ENCODE measurements around the gene DUS1L.

DUS1L gene

DNA sequence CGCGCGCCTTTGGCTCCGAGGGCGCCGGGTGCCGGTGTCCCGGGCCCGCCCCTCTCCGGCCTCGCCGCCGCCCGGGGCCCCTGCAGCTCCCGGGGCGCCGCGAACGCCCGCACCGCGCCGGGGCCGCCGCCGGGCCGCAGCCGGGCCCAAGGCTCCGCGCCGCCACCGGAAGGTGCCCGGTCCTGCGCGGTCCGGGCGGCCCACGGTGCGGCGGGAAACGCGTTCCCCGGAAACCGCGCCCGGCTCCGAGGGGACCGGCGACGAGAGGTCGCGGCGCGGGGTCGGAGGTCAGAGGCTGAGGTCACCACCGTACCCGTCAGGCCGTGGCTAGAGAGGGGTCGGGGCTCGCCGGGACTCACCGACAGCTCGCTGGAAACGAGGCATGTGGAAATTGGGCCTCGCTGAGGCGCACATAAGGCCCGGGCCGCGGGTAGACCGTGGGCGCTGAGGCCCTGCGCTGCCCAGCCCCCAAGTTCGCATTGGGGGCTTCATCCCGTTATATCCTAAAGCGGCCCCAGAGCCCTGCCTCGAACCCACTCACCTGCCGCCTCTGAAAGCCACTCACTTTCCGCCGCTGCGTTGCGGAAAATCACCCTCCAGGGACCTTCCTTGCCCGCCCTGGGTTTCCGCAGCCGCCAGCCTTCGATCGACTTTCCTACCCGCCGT is at the start of gene DUS1L:
Gene DUS1L (minus strand): TSS at position 167 of the 666 bp plus-strand sequence. CDS start 745 bp downstream, outside the sequence.
- DNase-seq, result peak; percentile 78 to 93 (median 88)

DNA sequence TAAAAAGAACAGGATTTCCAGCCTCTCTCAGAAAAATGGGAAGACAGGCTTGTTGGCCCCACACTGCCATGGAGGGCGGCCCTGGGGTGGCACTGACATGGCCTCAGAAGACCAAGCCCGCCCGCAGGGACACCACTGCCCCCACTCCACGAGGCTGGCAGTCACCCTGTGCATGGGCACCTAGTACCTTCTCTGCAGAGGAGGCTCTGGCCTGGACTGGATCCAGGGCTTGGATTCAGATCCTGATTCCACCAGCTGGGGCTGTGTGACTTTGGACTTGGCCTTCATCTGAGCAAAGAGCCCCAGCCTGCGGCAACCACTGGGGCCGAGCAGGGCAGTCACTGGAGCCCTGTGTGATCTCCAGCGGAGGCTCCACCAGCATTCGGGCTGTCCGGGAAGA is 49.3 kb upstream of the DUS1L start:
- DNase-seq, result no peak

DNA sequence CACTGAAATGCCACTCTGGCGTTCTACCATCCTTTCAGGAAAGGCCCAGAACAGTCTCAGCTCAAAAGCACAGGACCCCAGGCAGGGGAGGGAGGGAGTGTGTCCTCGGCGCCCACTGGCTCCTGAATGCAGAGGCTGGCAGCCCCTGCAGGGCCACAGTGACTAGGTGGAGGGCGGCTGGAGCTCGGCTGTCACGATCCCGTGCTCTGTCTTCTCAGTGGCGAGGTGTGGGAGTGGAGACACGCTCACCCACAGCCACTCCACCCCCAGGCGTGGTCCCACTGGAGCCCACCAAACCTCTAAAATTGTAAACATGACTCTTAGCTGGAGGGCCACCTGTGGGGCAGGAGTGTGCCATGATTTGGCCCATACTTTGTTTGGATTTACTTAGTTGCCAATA is 48.8 kb upstream of the DUS1L start:
- no peak for DNase-seq

DNA sequence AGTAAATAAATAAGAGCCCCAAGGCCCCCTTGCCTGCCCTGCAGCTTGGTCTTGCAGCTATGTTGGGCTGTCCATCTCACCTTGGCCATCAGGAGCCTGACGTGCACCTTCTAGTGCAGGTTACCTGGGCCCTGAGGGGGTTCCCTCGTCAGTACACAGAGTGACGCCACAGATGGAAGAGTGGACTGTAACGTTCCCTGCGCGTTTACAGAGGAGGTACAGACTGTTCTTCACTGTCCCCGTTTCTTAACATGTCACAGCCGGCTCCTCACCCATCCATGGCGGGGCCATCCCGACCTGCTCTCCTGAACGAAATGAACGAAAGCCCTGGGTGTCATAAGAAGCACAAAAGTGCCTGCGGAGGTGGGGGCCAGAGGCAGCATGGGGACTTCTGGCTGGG is 48.3 kb upstream of the DUS1L start:
- DNase-seq, result no peak

DNA sequence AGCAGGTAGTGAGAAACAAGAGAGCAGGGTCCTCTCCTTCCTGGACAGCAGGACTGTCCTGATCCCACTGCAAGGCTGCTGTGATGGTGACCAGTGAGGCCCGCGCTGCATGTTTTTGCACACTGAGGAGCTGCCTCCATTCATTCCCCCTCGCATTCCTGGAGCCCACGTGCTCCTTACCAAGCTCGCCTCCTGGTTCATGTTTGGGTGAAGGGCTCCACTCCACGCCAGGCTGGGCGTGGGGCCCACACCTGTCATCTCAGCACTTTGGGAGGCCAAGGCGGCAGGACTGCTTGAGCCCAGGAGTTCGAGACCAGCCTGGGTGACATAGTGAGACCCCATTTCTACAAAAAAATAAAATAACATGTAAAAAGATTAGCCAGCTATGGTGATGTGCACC is 47.8 kb upstream of the DUS1L start:
- DNase-seq, result no peak

DNA sequence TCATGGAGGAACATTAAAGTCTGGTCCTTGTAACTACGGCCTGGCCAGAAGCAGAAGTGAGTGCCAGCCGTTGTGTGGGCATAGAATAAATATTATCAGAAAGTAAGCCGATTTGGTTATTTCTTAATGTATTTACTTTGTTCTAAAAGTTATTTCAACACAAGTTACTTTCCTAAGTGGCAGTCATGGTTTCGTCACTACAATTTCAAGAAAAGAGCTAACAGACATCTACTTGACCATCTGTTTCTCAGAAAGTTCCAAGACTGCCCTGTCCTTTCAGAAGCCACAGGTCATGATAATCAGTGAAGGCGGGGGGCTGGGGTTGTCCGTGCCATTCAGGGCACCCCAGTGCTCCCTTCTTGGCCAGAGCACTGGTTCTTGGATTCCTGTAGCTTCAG is 47.3 kb upstream of the DUS1L start:
- DNase-seq, result no peak

DNA sequence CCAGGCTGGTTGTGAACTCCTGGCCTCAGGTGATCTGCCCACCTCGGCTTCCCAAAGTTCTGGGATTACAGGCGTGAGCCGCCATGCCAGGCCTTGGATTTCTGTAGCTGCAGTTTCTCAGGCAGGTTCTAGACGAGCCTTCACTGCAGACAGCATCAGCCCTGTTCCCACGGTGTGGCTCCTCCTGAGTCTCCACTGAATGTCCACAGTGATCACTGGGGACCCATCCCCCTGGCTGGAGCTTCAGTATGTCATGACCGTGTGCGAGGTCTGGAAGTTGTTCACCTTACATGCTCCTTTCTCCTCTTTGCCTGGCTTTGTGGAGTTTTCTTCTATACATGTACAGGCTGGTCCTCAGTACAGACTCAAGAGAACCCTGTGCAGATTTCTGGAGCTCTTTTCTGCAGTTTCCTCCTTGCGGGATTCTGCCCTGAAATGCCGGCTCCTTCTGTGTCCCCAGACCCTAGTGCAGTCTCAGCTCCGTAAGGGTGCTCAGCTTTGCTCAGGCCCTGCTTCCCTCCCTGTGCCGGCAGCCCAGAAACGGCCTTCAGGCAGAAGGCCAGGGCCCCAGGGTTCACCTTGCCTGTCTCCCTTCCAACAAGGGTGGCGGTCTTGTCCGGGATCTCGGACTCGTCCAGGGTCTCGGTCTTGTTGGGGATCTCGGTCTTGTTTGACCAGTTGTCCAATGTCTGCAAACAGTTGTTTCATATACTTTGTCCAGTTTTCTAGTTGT is 46.7 kb upstream of the DUS1L start:
- no peak for DNase-seq

DNA sequence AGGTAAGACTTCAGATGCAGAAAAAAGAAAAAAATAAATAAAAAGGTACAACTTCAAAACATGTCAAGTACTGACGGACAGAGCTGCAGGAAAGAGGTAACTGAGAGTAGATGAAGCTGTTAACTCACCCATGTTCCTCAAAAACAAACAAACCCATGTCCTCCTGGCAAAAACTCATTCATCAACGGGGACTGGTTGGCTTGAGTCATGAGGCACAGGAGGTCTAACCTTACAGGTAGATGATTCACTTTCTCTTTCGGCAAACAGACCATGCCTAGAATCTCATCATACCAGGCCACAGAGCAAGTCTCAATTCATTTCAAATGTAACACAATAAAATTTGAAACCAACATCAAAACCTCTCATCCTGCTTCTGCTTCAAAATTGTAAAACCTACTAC is 44.7 kb upstream of the DUS1L start:
- no peak for DNase-seq

DNA sequence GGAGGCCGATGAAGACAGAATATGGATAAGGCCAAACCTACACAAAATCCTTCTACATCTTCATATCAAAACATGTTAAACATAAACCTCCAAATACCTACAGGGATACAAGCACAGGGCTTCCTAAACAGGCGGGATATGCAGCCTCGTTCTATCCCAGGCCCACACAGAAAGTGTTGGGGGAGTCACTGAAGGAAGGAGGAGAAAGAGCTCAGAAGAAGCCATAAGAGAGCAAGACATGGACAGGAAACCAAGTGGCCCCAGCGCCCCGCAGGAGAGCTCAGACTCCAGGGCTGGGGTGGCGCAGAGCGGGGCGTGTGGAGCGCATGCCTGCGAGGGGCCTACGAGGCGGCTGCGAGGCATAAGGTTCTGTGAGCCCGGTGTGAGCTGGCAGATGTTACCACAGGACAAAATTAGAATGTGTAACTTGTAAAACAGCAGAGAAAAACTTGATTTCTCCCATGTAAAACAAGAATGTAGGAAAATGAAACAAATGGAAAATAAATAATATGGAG is 43.4 kb upstream of the DUS1L start:
- no peak for DNase-seq

DNA sequence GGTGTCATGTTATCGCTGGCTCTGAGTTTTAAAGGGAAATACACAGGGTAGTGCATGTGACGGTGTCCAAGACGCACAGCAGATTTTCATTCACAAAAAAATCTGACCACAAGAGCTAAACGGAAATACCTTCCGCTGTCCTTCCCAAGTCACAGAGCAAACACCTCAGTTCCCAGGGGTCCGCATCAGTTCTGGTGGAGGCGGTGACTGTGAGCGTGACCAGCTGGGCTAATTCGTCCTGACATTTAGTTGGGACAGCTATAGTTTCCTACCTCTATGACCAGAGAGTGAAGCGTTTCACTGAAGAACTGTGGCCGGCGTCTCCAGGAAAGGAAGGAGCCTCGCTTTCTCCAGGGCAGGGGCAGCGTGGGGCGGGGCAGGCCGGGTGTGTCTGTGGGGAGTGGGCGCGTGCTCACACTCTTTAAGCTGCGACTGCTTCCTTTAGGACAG is 42.9 kb upstream of the DUS1L start:
- no peak for DNase-seq

DNA sequence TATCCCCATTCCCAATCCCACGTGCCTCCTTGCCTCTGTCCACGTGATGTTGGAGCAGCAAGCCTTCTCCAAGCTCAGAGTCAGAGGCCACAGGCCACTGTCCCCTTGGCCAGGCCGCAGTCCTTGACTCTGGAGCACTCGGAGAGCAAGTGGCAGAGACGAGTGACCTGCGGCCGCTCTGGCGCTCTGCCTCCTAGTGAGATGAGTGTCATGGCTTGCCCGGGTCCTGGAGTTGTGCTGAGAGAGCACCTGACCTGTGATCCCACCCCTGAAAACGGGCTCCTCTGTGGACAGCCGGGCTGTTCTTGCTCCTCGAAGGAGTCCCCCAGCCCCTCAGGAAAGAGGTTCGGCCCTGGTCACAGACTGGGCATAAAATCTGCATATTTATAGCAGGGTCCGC is 42.4 kb upstream of the DUS1L start:
- DNase-seq, result no peak

DNA sequence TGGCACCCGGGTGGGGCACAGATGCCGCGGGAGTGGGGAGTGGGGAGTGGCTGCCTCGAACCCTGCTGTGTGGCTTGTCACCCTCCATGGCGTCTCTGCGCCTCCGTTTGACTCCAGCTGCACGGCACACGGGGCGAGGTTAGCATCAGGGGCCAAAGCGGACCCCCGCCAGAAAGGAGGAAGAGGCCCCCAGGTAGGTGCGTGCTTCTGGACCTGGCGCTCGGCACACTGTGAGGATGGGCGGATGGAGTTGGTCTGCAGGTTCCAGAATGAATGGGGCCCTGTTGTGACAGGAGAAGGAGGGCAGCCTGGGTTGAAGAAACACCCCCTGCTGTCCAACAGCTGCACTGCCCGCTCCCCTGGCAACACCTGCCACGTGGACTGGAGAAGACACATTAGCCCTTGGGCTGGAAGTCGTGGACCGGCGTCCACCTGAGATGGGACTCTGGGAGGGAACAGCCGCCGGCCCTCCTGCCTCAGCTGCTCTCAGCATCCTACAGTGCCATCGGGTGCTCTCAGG is 41.8 kb upstream of the DUS1L start:
- peak in 1 of 3 donors; percentile 8 for DNase-seq

DNA sequence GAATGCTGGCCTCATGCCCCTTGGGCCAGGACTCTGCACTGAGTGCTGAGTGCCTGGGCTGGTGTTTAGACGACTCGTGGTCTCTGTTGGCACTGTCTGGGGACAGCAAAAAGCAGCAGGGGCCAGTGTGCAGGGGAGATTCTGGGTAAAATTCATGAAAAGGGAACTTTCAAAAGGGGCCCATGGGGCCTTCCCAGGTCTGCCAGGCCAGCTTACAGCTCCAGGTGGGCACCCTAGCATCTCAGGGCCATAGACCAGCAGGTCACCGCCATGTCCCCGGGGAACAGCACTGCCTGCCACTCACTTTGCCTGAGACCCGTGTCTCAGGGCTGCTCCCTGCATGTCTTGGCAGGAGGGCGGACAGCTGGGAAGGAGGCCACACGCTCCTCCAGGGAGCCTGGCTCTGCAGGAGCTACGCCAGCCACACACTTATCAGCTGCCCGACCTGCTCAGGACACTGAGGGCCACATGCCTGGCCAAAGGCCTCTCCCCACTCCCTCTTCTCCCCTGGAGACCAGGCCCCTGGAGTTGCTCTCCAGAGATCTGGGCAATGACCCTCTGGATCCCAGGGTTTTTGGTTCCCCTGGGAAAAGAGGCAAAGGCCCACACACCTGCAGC is 41.2 kb upstream of the DUS1L start:
- DNase-seq, result peak in 1 of 3 donors; percentile 8

DNA sequence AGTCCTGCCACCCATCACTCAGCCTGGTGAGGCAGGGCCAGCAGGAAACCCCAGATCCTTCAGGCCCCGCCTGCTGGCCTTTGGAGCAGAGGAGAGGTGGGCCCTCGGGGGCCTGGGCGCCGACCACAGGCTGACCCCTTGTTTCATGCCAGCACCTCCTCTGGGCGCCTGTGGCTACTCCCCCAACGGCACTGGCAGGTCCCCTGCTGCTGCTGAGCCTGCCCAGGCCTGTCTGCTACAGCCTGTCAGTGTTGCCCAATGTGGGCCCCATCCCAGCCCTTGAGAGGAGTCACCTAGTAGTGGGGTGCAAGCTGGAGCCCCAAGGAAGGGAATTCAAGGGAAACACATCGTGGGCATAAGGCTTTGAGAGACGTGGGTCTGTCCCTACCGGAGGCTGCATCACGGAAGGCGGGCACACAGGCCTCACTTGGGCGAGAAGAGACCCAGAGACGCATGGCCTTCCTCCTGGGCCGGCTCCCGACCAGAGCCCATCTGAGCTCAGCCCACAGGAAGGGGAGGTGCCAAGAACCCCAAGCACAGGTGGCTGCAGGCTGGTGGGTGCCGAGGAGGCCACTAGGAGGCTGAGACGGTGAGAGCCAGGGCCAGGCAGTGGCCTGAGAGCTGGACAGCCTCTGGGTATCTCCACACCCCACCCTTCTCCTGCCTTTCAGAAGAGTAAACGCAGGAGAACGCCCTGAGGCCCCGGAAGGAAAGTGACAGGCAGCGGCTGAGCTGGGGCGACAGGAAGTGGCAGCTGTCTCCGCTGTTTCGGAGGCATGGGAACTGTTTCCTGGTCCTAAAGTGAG is 40.5 kb upstream of the DUS1L start:
- peak; percentile 42 to 63 (median 52) for DNase-seq

DNA sequence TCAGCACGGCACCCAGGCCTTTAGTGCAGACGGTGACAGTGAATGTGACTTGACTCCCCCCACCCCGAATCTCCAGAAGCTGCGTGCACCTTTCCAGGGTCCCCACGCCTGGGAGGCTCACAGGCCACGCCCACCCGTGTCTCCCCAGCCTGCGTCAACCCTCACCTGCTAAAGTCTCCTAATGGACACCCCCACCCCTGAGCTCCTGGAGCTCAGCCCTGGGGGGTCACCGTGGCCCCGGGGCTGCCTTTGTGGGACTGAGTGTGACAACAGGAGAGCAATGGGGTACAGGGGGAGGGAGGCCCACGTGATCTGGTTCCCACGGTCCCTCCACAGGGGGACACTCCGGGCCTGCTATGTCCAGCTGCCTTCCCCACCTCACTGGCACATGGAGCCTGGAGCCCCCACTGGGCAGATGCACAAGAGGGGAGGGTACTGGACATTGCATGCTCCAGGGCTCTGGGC is 39.8 kb upstream of the DUS1L start:
- DNase-seq, result no peak

DNA sequence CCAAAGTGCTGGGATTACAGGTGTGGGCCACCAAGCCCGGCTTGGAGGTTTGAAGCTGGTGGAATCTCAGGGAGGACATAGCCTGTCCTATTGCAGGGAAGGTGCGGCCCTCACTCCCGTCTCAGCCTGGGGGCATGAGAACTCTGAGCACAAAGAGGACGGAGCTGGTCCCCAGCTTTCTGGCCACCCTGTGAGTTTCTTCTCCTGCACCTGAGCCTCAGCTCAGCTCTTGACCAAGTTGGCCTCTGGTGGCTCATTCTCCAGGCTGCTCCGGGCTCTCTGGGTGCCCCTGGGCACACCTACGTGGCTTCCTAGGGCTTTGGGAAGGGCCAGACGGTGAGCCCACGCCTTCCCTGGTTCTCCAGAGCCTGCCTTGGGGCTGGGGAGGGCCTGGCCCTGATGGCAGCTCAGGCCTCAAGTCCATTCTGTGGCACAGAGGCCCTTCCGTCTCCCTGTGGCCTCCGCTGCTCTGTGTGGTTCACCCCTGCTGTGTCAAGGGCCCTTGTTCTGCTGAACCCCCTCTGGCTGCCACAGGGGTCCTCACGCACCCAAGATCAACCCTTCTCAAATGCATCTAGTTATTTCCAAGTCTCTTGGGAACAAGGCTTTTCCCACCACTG is 39.3 kb upstream of the DUS1L start:
- DNase-seq, result no peak

DNA sequence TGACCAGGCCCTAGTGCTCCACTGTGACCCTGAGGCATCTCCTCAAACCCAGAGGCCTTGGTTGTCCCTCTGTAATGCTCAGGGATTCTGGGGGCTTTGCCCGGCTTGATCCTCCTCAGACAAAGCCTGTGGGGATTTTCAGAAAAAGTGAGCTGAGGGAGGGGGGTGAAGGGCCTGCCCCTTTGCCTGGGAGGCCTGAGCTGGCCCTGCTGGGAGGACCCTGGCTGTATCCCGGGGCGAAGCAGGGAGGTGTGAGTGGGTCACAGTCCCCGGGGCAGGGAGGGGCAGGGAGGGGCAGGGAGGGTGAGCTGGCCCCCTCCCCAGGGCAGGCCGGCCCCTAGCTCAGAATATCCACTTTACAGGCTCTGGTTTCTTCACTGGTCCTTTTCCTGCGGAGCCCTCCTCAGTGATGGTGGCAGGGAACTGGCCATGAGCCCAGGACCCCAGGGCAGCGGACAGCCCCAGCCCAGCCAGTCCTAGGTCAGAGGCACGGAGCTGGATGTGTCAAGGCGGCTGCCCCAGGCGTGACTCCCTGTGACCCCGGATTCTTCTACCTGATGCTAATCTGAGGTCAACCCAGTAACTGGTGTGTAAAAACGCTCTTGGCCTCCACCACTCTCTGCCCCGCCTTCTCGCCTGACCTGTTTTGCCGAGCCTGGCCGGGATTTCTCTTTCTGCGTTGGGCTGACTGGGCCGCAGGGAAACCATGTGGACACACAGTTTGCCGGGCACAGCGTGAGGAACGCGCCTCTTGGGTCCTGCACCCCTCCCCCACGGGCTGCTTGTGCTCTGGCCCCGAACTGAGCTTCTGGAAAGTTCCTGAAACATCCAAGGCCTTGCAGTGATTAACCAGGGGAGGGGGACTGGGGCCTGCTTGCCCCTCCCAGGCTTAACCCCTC is 38.2 kb upstream of the DUS1L start:
- no peak for DNase-seq

DNA sequence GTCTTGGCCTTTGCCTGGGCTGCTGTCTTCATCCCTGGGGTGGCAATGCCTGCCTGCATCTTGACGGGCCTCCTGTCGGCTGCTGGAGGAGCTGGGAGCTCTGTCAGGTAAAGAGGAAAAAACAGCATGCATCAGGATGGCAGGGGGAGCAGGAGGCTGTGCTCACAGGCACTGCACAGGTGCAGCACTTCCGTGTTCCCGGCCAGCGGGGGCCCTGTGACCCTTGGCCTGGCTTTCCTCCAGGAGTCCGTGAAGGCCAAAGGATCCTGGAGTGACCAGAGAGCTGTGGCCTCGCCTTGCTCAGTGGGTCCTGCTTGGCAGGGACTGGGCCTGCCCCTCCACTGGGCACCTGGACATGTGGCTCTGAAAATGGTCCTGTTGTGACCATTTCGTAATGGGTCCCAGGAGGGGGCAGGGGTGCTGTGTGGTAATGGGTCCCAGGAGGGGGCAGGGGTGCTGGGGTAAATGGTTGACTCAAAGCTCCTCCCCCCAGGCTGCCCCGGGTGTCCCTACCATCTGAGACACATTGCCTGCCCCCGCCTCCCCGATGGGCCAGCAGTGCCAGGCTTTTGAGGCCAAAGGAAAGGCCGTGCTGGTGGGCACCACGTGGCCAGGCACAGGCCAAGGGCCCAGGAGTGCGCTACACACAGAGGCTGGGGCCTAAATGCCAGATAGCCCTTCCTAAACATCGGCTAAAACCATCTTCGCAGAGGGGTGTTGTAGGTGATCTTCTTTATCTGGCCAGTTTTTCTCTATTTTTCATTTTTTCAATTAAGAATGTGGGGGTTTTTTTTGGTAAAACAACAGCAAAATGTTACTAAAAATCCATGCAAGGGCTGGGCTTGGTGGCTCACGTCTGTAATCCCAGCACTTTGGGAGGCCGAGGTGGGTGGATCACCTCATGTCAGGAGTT is 36.4 kb upstream of the DUS1L start:
- DNase-seq, result no peak

DNA sequence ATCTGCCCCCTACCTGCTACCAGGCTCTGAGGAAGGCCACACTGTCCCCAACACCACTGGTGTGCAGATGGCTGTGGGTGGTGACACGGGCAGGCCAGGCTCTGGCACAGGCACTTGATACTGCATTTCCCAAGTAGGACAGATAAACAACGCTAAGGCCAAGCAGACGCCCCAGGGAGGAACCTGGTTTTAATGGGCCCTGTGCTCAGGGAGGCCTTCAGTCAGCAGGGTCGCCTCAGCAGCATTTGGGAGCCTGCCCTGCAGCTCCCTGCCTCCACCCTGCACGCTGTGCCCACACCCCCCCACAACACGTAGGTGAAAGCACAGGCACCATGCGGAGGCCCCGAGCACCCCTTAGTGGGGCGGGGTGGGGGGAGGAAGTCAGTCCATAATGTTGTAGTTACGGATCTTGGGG is 35.7 kb upstream of the DUS1L start:
- no peak for DNase-seq
